K562 (cell line): ENCODE data around the gene HOXC4. TPM values are rescaled to one million over a fixed set of nuclear protein-coding genes. Genes with fewer than 3 reads are reported as not detected.
A peak's percentile ranks its signal among the peaks of the same experiment; 100 is the strongest.

Experiments used
- ATAC-seq: fragments of 200-7000 bp; cut with Tn5 transposase; 3 replicates; pipeline ENCODE4 v1.9.1; 2020; ENCODE audit warnings: moderate library complexity
- BruUV-seq: library from RNA; stranded (reverse); fragments of 400-500 nt; replicated peaks from 2 replicates; lab custom pipeline; 2021; lab: Mats Ljungman, UMichigan
- CTCF ChIA-PET: fragments of 300-600 bp; formaldehyde crosslinking; extraction: SDS; loops from one replicate; lab custom pipeline; 2021; ENCODE audit warnings: low intra/inter-chr PET ratio; lab: Yijun Ruan, JAX
- POLR2A ChIA-PET: fragments of 300-600, 350-650 bp; sonication (Branson Sonifier 250); formaldehyde crosslinking; extraction: SDS; loops from one replicate; lab custom pipeline; 2021; ENCODE audit warnings: antibody characterized with exemption, inconsistent platforms; lab: Yijun Ruan, JAX
- DNase-seq, 4 experiments: peaks; one replicate each; pipeline versions ENCODE4 v3.0.0 to v3.0.0-alpha.2; 2011 to 2018; ENCODE audit warnings: low spot score in 3 of 4, mixed read lengths in 3 of 4; ENCODE audit errors: extremely low read depth in 1 of 4
- FAIRE-seq: peaks from 2 replicates; lab custom pipeline; 2011; peaks lifted over from hg19 to GRCh38; lab: Jason Lieb, UNC
- H2AFZ ChIP-seq: 2 replicates; pipeline ENCODE4 v1.6.0; 2011; ENCODE audit warnings: low read depth, low read length, control low read depth, inconsistent platforms
- H3K27ac ChIP-seq: fragments of 200-600 bp; 3 replicates; pipeline ENCODE4 v1.8.0; 2011; ENCODE audit warnings: low read depth, mild to moderate bottlenecking, control low read depth, inconsistent platforms, low read length, moderate library complexity, mixed read lengths; ENCODE audit errors: extremely low read depth
- H3K27me3 ChIP-seq, 2 experiments: fragments of 300-600 bp in 1 of 2; 2 replicates in 1 of 2; 3 replicates in 1 of 2; pipeline versions ENCODE4 v1.6.0 to v1.8.0; 2011; ENCODE audit warnings: inconsistent platforms in 2 of 2, low read length in 2 of 2, mild to moderate bottlenecking in 1 of 2, mixed read lengths in 1 of 2, moderate library complexity in 1 of 2; ENCODE audit not compliant: control insufficient read depth in 2 of 2, insufficient read depth in 2 of 2
- H3K36me3 ChIP-seq: fragments of 300-600 bp; 3 replicates; pipeline ENCODE4 v1.8.0; 2011; ENCODE audit warnings: mild to moderate bottlenecking, low read length, inconsistent platforms; ENCODE audit not compliant: control insufficient read depth, insufficient read depth
- H3K4me1 ChIP-seq, 2 experiments: fragments of 200-600 bp in 1 of 2; replicated peaks in 1 of 2; 2 replicates in 1 of 2; 3 replicates in 1 of 2; pipeline versions ENCODE4 v1.5.1 to v1.8.0; 2011; ENCODE audit warnings: inconsistent platforms in 2 of 2, low read length in 2 of 2, mild to moderate bottlenecking in 1 of 2, mixed read lengths in 1 of 2, moderate library complexity in 1 of 2; ENCODE audit not compliant: control insufficient read depth in 2 of 2, insufficient read depth in 2 of 2
- H3K4me2 ChIP-seq: 2 replicates; pipeline ENCODE4 v1.6.1; 2011; ENCODE audit warnings: low read length, control low read depth, inconsistent platforms, mixed read lengths; ENCODE audit not compliant: insufficient read depth
- H3K4me3 ChIP-seq: fragments of 200-600 bp; sonication (generic), shearing (Covaris generic); 2 replicates; pipeline ENCODE4 v1.5.1; 2016; ENCODE audit warnings: control low read depth, inconsistent platforms
- H3K79me2 ChIP-seq: fragments of 200-600 bp; 3 replicates; pipeline ENCODE4 v1.8.0; 2011; ENCODE audit warnings: low read length, inconsistent platforms; ENCODE audit not compliant: control insufficient read depth, insufficient read depth
- H3K9ac ChIP-seq, 2 experiments: 2 replicates each; pipeline versions ENCODE4 v1.6.0 to v1.6.1; 2011; ENCODE audit warnings: low read depth in 2 of 2, low read length in 2 of 2, control low read depth in 1 of 2, inconsistent platforms in 1 of 2, mild to moderate bottlenecking in 1 of 2, mixed read lengths in 1 of 2; ENCODE audit not compliant: insufficient read depth in 1 of 2
- H3K9me1 ChIP-seq: one replicate; pipeline ENCODE4 v1.6.0; 2011; ENCODE audit warnings: inconsistent platforms, mild to moderate bottlenecking, low read length, moderate library complexity; ENCODE audit not compliant: control insufficient read depth, insufficient read depth
- H3K9me3 ChIP-seq: replicated peaks from 2 replicates; pipeline ENCODE4 v1.5.1; 2011; ENCODE audit warnings: low read depth, low read length, inconsistent platforms; ENCODE audit not compliant: control insufficient read depth, insufficient read depth
- H4K20me1 ChIP-seq: replicated peaks from 2 replicates; pipeline ENCODE4 v1.6.1; 2011; ENCODE audit warnings: low read length, inconsistent platforms, mixed read lengths; ENCODE audit not compliant: control insufficient read depth, insufficient read depth
- HNRNPL ChIP-seq: fragments of 200-400 bp; formaldehyde crosslinking; IDR thresholded peaks from 2 replicates; pipeline ENCODE4 v1.6.1; 2017; ENCODE audit warnings: low read depth, mild to moderate bottlenecking, low read length
- PCBP1 ChIP-seq: fragments of 200-400 bp; formaldehyde crosslinking; IDR thresholded peaks from 2 replicates; pipeline ENCODE4 v1.6.1; 2018; ENCODE audit warnings: mild to moderate bottlenecking, low read depth, low read length; ENCODE audit not compliant: poor library complexity, severe bottlenecking
- ZNF134 ChIP-seq: fragments of 250-450 bp; sonication (Bioruptor Pico); conservative IDR thresholded peaks from 2 replicates; pipeline ENCODE4 v1.4.0; 2020
- WGBS: fragments of 100-300 bp; shearing (Covaris generic); methylation state at CpG from one replicate; pipeline ENCODE4 v1.1.6; 2016; ENCODE audit warnings: low coverage, mixed read lengths; ENCODE audit not compliant: insufficient coverage; ENCODE audit errors: missing lambda C conversion rate; 5-methylcytosine and 5-hydroxymethylcytosine counted together
- in situ Hi-C: fragments of 300-500 bp; cut with MboI; formaldehyde crosslinking; loops from 4 replicates; pipeline ENCODE4 v1.15.0; 2018; ENCODE audit warnings: inconsistent platforms, mixed read lengths
- intact Hi-C: fragments of 100-400 bp; cut with micrococcal nuclease; formaldehyde crosslinking; loops from 2 replicates; pipeline ENCODE4 v1.14.2; 2022
- polyA plus RNA-seq, 8 experiments: library from polyadenylated mRNA; depleted of rRNA in 4 of 8; stranded (reverse) in 5 of 8; unstranded in 3 of 8; fragments of >200 nt; fragmentation: Nextera tagmentation in 2 of 8; fragmentation: Illumina TruSeq in 1 of 8; extraction: Ambion mirVana in 2 of 8; extraction: Trizol in 1 of 8; gene quantifications; 2 replicates each; pipeline versions ENCODE4 v1.2.1 to v1.2.3, GENCODE V29; 2011 to 2014; ENCODE audit warnings: inconsistent platforms in 1 of 8, missing spikeins in 1 of 8
- total RNA-seq, 7 experiments: library from RNA; depleted of rRNA in 6 of 7; stranded (reverse); fragments of >200 nt in 6 of 7; fragmentation: Illumina TruSeq in 2 of 7; extraction: Trizol in 2 of 7; gene quantifications; 2 replicates each; pipeline versions ENCODE4 v1.2.1 to v1.2.3, GENCODE V29; 2011 to 2021; ENCODE audit warnings: low replicate concordance in 1 of 7

HOXC4 gene
- total and polyA plus RNA-seq, 9 of the 15 experiments (the other 6 are each of a cell fraction or from before 2014, with no cell fraction given), result 0.06 to 1.5 (median 0.44) TPM; not detected in 1

- no peak for TF ChIP-seq ZNF134 (CRISPR knock-in tag)
- TF ChIP-seq, all 486 proteins: peak for 46
These were observed 21.0 kb upstream of the HOXC4 start, which contains the start of gene HOXC5 (continued) for GRCh38 chr12:54032627-54033100.

- peaks cover 0 to 28% of the 10 kb centered on the region in 2 experiments; a peak in 2 of 5 replicates for H3K4me1 ChIP-seq
These were observed 20.3 kb upstream of the HOXC4 start for GRCh38 chr12:54033106-54033979.

More at GRCh38 chr12:54033106-54033979, 20.3 kb upstream of the HOXC4 start:
- Histone ChIP-seq H3K9me3 (no peaks in the 10 kb centered on the region), H3K4me3 (no peak overlapping the region), H3K27ac (no peak overlapping the region), H3K9ac (no peak overlapping the region), H3K4me2 (no peak overlapping the region), H3K36me3 (peaks cover 2% of the 10 kb centered on the region; the same call in 1 of the 3 replicates), H2AFZ (no peak overlapping the region), H3K9me1 (no peaks in the 10 kb centered on the region), H3K27me3 (0 out of 5 replicates have a peak, but pooled peaks cover 2 to 4% of the 10 kb centered on the region in 2 experiments), H4K20me1 (no peaks in the 10 kb centered on the region), H3K79me2 (no peaks in the 10 kb centered on the region)
- FAIRE-seq (no peak), DNase-seq (no peak), ATAC-seq (no peak)
- intact Hi-C loops (loop anchor here (2.0 kb wide), 1 partner anchor 27 kb away; no protein-coding TSS in a partner anchor), in situ Hi-C loops (no loop called here)
- 67% methylated on average over 30 of the region's 61 CpGs for WGBS
- ChIA-PET POLR2A (interaction anchor here (0.7 kb wide), 1 partner anchor 16 kb away, joined by 6 read pairs; no protein-coding TSS in a partner anchor), CTCF (interaction anchor here (0.5 to 2.6 kb wide), 14 partner anchors 28 to 478 kb away, joined by 3 to 36 read pairs (median 5); no protein-coding TSS in a partner anchor)
- no TSS peak for BruUV-seq
- TF ChIP-seq HNRNPL, result no peak
- TF ChIP-seq PCBP1, result peak; percentile 37
